NT2/D1 (cell line): ENCODE data around the gene HDAC7.

Experiments used
- SUZ12 ChIP-seq: IDR thresholded peaks from 2 replicates; pipeline ENCODE4 v1.6.1; 2011; ENCODE audit not compliant: insufficient read length, insufficient read depth; ENCODE audit errors: extremely low read depth
- YY1 ChIP-seq: IDR thresholded peaks from 2 replicates; pipeline ENCODE4 v1.6.1; 2011; ENCODE audit not compliant: insufficient read length, insufficient read depth
- ZNF274 ChIP-seq: IDR thresholded peaks from 2 replicates; pipeline ENCODE4 v1.6.1; 2011; ENCODE audit warnings: mild to moderate bottlenecking, low read depth, low read length

DNA sequence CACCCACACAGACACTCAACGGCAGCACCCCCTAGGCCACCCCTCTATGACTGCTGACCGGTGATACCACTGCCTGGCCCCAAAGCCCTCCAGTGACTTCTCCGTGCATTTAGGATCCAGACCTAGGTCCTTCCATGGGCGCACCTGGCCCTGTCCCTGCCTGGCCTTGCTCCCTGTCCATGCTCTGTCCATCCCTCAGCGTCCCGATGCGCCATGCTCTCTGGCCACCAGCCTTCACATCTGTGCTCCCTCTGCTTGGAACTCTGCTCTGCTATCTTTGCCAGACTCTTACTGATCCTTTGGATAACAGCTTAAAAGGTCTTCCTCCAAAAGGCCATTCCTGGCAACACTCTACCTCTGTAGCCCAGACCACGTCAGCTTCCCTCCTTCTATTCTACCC is 25.4 kb upstream of the HDAC7 start:
- TF ChIP-seq ZNF274, result no peak
- no peak for TF ChIP-seq SUZ12
- no peak for TF ChIP-seq YY1
